ENCODE results near the gene DOK6.
A peak's percentile ranks its signal among the peaks of the same experiment; 100 is the strongest.
"Not testable (repeated sequence)": the region's sequence is repeated elsewhere in the genome, so short reads cannot be mapped to it uniquely, and the experiment has no call there.

Gene DOK6

GRCh38 chr18:69400253-69400975 is at the start of gene DOK6:
Gene DOK6 (plus strand): TSS chr18:69400888.
- peak; percentile 77 for DNase-seq (ENCODE audit: low read depth)
- peak within 1 kb of the TSS; percentile 62 for H3K4me3 ChIP-seq (ENCODE audit: low read depth, low read length)
- TF ChIP-seq, protein P1, sequence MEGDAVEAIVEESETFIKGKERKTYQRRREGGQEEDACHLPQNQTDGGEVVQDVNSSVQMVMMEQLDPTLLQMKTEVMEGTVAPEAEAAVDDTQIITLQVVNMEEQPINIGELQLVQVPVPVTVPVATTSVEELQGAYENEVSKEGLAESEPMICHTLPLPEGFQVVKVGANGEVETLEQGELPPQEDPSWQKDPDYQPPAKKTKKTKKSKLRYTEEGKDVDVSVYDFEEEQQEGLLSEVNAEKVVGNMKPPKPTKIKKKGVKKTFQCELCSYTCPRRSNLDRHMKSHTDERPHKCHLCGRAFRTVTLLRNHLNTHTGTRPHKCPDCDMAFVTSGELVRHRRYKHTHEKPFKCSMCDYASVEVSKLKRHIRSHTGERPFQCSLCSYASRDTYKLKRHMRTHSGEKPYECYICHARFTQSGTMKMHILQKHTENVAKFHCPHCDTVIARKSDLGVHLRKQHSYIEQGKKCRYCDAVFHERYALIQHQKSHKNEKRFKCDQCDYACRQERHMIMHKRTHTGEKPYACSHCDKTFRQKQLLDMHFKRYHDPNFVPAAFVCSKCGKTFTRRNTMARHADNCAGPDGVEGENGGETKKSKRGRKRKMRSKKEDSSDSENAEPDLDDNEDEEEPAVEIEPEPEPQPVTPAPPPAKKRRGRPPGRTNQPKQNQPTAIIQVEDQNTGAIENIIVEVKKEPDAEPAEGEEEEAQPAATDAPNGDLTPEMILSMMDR (conservative IDR thresholded peaks at IDR 0.05; ENCODE audit: low read depth, low read length): no peak

GRCh38 chr18:69353023-69353422 is 47.7 kb upstream of the DOK6 start:
- H3K4me3 ChIP-seq (ENCODE audit: low read depth, low read length): no peak overlapping the region
- TF ChIP-seq, protein P1 (conservative IDR thresholded peaks at IDR 0.05; ENCODE audit: low read depth, low read length): no peak
- DNase-seq (ENCODE audit: low read depth): no peak

DNA sequence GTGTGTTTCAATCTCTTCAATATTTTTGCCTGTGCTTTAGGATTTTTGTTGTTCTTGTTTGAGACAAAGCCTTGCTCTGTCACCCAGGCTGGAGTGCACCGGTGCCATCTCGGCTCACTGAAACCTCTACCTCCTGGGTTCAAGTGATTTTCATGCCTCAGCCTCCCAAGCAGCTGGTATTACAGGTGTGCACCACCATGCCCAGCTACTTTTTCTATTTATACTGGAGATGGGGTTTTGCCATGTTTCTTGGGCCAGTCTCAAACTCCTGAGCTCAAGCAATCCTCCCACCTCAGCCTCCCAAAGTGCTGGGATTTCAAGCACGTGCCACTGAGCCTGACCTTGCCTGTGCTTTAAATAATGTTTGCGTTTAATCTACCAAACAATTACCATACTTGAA is 43.1 kb upstream of the DOK6 start:
- H3K4me3 ChIP-seq (ENCODE audit: low read depth, low read length): no peak overlapping the region
- TF ChIP-seq, protein P1 (conservative IDR thresholded peaks at IDR 0.05; ENCODE audit: low read depth, low read length): no peak
- DNase-seq (ENCODE audit: low read depth): no peak

GRCh38 chr18:69358212-69358895 is 42.3 kb upstream of the DOK6 start:
- TF ChIP-seq, protein P1 (conservative IDR thresholded peaks at IDR 0.05; ENCODE audit: low read depth, low read length): no peak
- no peak overlapping the region for H3K4me3 ChIP-seq (ENCODE audit: low read depth, low read length)
- DNase-seq (ENCODE audit: low read depth): no peak

DNA sequence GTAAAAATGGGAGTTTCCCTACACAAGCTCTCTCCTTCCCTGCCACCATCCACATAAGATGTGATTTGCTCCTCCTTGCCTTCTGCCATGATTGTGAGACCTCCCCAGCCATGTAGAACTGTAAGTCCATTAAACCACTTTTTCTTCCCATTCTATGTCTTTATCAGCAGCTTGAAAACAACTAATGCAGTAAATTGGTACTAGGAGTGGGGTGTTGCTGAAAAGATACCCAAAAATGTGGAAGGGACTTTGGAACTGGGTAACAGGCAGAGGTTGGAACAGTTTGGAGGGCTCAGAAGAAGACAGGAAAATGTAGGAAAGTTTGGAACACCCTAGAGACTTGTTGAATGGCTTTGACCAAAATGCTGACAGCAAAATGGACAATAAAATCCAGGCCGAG is 40.9 kb upstream of the DOK6 start:
- not testable (repeated sequence) for DNase-seq (ENCODE audit: low read depth); H3K4me3 ChIP-seq (ENCODE audit: low read depth, low read length)

GRCh38 chr18:69364930-69365329 is 35.8 kb upstream of the DOK6 start:
- H3K4me3 ChIP-seq (ENCODE audit: low read depth, low read length): no peak overlapping the region
- no peak for DNase-seq (ENCODE audit: low read depth)
- TF ChIP-seq, protein P1 (conservative IDR thresholded peaks at IDR 0.05; ENCODE audit: low read depth, low read length): no peak

GRCh38 chr18:69365658-69366057 is 35.0 kb upstream of the DOK6 start:
- no peak for DNase-seq (ENCODE audit: low read depth)
- TF ChIP-seq, protein P1 (conservative IDR thresholded peaks at IDR 0.05; ENCODE audit: low read depth, low read length): no peak

More at GRCh38 chr18:69365658-69366057, 35.0 kb upstream of the DOK6 start:
- H3K4me3 ChIP-seq (ENCODE audit: low read depth, low read length): no peak overlapping the region
